Adrenal gland (tissue), 12 donors: ENCODE measurements around the gene RCCD1. TPM values are rescaled to one million over a fixed set of nuclear protein-coding genes. Genes with fewer than 3 reads are reported as not detected.

Experiments used
- DNase-seq, 7 donors: peaks; one replicate each; pipeline ENCODE4 v3.0.0-alpha.2; 2019 to 2020
- H3K27ac ChIP-seq, 5 donors: fragments of 200-600 bp; sonication (generic) in 4 of 5; 1 replicate in 3 of 5; 2 replicates in 2 of 5; pipeline versions ENCODE4 v1.5.1 to v1.8.0; 2016 to 2020; ENCODE audit warnings: mild to moderate bottlenecking in 1 of 5
- H3K27me3 ChIP-seq: fragments of 200-600 bp; 2 replicates; pipeline ENCODE4 v1.8.0; 2021
- H3K36me3 ChIP-seq, 2 donors: fragments of 200-600 bp; replicated peaks in 1 of 2; 1 replicate in 1 of 2; 2 replicates in 1 of 2; pipeline versions ENCODE4 v1.5.1 to v1.8.0; 2018 to 2022
- H3K4me1 ChIP-seq, 2 donors: fragments of 200-600 bp; replicated peaks in 1 of 2; 1 replicate in 1 of 2; 2 replicates in 1 of 2; pipeline versions ENCODE4 v1.5.1 to v1.8.0; 2018 to 2021
- H3K4me3 ChIP-seq, 4 donors: fragments of 200-600 bp; sonication (generic) in 3 of 4; one replicate each; pipeline ENCODE4 v1.5.1; 2016 to 2018
- H3K9me3 ChIP-seq, 3 donors: fragments of 200-600 bp; sonication (generic) in 1 of 3; replicated peaks in 1 of 3; 1 replicate in 2 of 3; 2 replicates in 1 of 3; pipeline versions ENCODE4 v1.5.1 to v1.8.0; 2016 to 2021
- CTCF ChIP-seq, 6 experiments: fragments of 450-650 bp in 4 of 6; fragments of 200-600 bp in 2 of 6; sonication (generic) in 1 of 6; IDR thresholded peaks; 1 replicate in 5 of 6; 2 replicates in 1 of 6; pipeline versions ENCODE4 v1.5.1 to v1.8.0; 2016 to 2021; ENCODE audit warnings: antibody characterized with exemption in 6 of 6, mild to moderate bottlenecking in 2 of 6, moderate library complexity in 1 of 6
- POLR2A ChIP-seq, 2 donors: fragments of 450-650 bp; IDR thresholded peaks; one replicate each; pipeline ENCODE4 v1.6.1; 2017; ENCODE audit warnings: antibody characterized with exemption in 2 of 2, mild to moderate bottlenecking in 2 of 2, moderate library complexity in 1 of 2
- WGBS, 4 donors: extraction: QIAGEN DNeasy Blood & Tissue Kit in 2 of 4; methylation state at CpG; one replicate each; pipeline versions ENCODE4 v1.1.5 to v1.1.7; 2013 to 2017; 5-methylcytosine and 5-hydroxymethylcytosine counted together
- intact Hi-C, 2 donors: fragments of 100-400 bp; cut with DNase I; formaldehyde crosslinking; loops; one replicate each; pipeline versions ENCODE4 v1.14.1 to v1.15.0; 2022 to 2023
- polyA plus RNA-seq, 3 donors: library from polyadenylated mRNA; stranded (reverse); fragments of 200-250 nt in 2 of 3; fragments of 350-450 nt in 1 of 3; fragmentation: Illumina TruSeq in 1 of 3; extraction: RNeasy Lipid Tissue Mini Kit (QIAGEN cat#74804) in 1 of 3; gene quantifications; one replicate each; pipeline ENCODE4 v1.2.3, GENCODE V29; 2013 to 2014
- total RNA-seq, 9 donors: library from RNA; depleted of rRNA in 4 of 9; stranded (reverse); fragments of >200 nt in 4 of 9; fragments of 120-200 nt in 1 of 9; fragmentation: NEBNext Ultra II Directional in 1 of 9; extraction: Animal tissue kit (Norgen Biotek cat#: 25700) in 1 of 9; gene quantifications; one replicate each; pipeline versions ENCODE4 v1.1.0 to v1.2.4, GENCODE V29; 2013 to 2023
- donor health status: healthy with polysubstance abuse.
- donor health status: Bipolar disorder and iron deficiency.
- donor health status: DM: yes; HTN: yes; CAD: no.
- donor health status: DM: no; HTN: no; CAD: no.
- donor health status: DM: no; HTN: no; CAD: no.
- donor health status: DM: yes; HTN: yes; CAD: no.

RCCD1 gene
- total and polyA plus RNA-seq, 12 donors = 7.7 to 38.7 (median 17.6) TPM

GRCh38 chr15:90966262-90966661 is 11.6 kb downstream of the RCCD1 start:
- no peaks in the 10 kb centered on the region for H3K27me3 ChIP-seq
- H3K36me3 ChIP-seq = peaks cover 0 to 15% of the 10 kb centered on the region in 2 donors
- no peak overlapping the region for H3K4me3 ChIP-seq
- TF ChIP-seq POLR2A (IDR thresholded peaks at IDR 0.05) = no peak
- TF ChIP-seq CTCF (IDR thresholded peaks at IDR 0.05) = no peak
- no peak for DNase-seq
- intact Hi-C loops = no loop called here
- H3K27ac ChIP-seq = no peak overlapping the region
- no peaks in the 10 kb centered on the region for H3K9me3 ChIP-seq
- WGBS, 4 donors = 86 to 93% (median 91%) methylated on average over 9 of the region's 9 CpGs
- no peaks in the 10 kb centered on the region for H3K4me1 ChIP-seq

GRCh38 chr15:90967206-90967605 is 12.5 kb downstream of the RCCD1 start:
- Histone ChIP-seq H3K27me3 (no peaks in the 10 kb centered on the region), H3K27ac (no peak overlapping the region), H3K9me3 (no peaks in the 10 kb centered on the region), H3K4me3 (no peak overlapping the region), H3K36me3 (peaks cover 0 to 7% of the 10 kb centered on the region in 2 donors), H3K4me1 (no peaks in the 10 kb centered on the region)
- DNase-seq = no peak
- WGBS, 4 donors = 87 to 99% (median 92%) methylated on average over 5 of the region's 5 CpGs
- TF ChIP-seq CTCF (IDR thresholded peaks at IDR 0.05) (no peak), POLR2A (IDR thresholded peaks at IDR 0.05) (no peak)
- intact Hi-C loops = no loop called here

GRCh38 chr15:90968434-90968833 is 13.8 kb downstream of the RCCD1 start:
- no peaks in the 10 kb centered on the region for H3K36me3 ChIP-seq
- H3K4me3 ChIP-seq = no peak overlapping the region
- H3K27ac ChIP-seq = no peak overlapping the region
- TF ChIP-seq CTCF (IDR thresholded peaks at IDR 0.05) (no peak), POLR2A (IDR thresholded peaks at IDR 0.05) (no peak)
- WGBS, 4 donors = 91 to 100% (median 95%) methylated on average over 1 of the region's 1 CpG
- H3K4me1 ChIP-seq = no peaks in the 10 kb centered on the region
- DNase-seq = no peak
- no peaks in the 10 kb centered on the region for H3K9me3 ChIP-seq
- intact Hi-C loops = no loop called here
- no peaks in the 10 kb centered on the region for H3K27me3 ChIP-seq

- no peaks in the 10 kb centered on the region for H3K9me3 ChIP-seq
- DNase-seq = no peak
- H3K4me1 ChIP-seq = no peaks in the 10 kb centered on the region
- 93 to 96% (median 94%) methylated on average over 7 of the region's 7 CpGs for WGBS, 4 donors
- no peak overlapping the region for H3K27ac ChIP-seq
- no peak for TF ChIP-seq POLR2A (IDR thresholded peaks at IDR 0.05)
- TF ChIP-seq CTCF (IDR thresholded peaks at IDR 0.05) = no peak
- intact Hi-C loops = no loop called here
- no peak overlapping the region for H3K4me3 ChIP-seq
- H3K27me3 ChIP-seq = no peaks in the 10 kb centered on the region
- no peaks in the 10 kb centered on the region for H3K36me3 ChIP-seq
Observed at GRCh38 chr15:90970274-90970673, 15.6 kb downstream of the RCCD1 start.
